OCI-LY1 (cell line): Measurements from ENCODE around the gene AACS.
"Not testable (repeated sequence)": the region's sequence is repeated elsewhere in the genome, so short reads cannot be mapped to it uniquely, and the experiment has no call there.

Source experiments
- H2AFZ ChIP-seq: fragments of 200-600 bp; sonication (generic), shearing (Covaris generic); 2 replicates; pipeline ENCODE4 v1.6.0; 2014; ENCODE audit warnings: antibody characterized with exemption, mild to moderate bottlenecking, low read length
- H3F3A ChIP-seq: fragments of 200-600 bp; sonication (generic), shearing (Covaris generic); 2 replicates; pipeline ENCODE4 v1.6.0; 2014; ENCODE audit warnings: mild to moderate bottlenecking, antibody characterized with exemption, low read length, moderate library complexity; ENCODE audit not compliant: insufficient read depth
- H3K27ac ChIP-seq: fragments of 200-600 bp; sonication (generic); 2 replicates; pipeline ENCODE4 v1.5.1; 2014; ENCODE audit warnings: low read length, mixed run types, mild to moderate bottlenecking, low read depth; ENCODE audit not compliant: poor library complexity, severe bottlenecking
- H3K27me3 ChIP-seq: fragments of 200-600 bp; sonication (generic); 2 replicates; pipeline ENCODE4 v1.6.0; 2014; ENCODE audit warnings: antibody characterized with exemption, mild to moderate bottlenecking, low read length, moderate library complexity; ENCODE audit not compliant: insufficient read depth
- H3K36me3 ChIP-seq: fragments of 200-600 bp; sonication (generic); 2 replicates; pipeline ENCODE4 v1.6.1; 2014; ENCODE audit warnings: mild to moderate bottlenecking, antibody characterized with exemption, low read length, moderate library complexity, mixed read lengths; ENCODE audit not compliant: insufficient read depth
- H3K4me1 ChIP-seq: fragments of 200-600 bp; sonication (generic); 2 replicates; pipeline ENCODE4 v1.5.1; 2014; ENCODE audit warnings: mild to moderate bottlenecking, low read length, moderate library complexity; ENCODE audit not compliant: insufficient read depth, severe bottlenecking
- H3K4me2 ChIP-seq: fragments of 200-600 bp; sonication (generic), shearing (Covaris generic); 2 replicates; pipeline ENCODE4 v1.6.1; 2014; ENCODE audit warnings: low read length
- H3K4me3 ChIP-seq: fragments of 200-600 bp; sonication (generic); 2 replicates; pipeline ENCODE4 v1.5.1; 2014; ENCODE audit warnings: low read length, low read depth, mild to moderate bottlenecking, mixed read lengths; ENCODE audit not compliant: poor library complexity, severe bottlenecking
- H3K79me2 ChIP-seq: fragments of 200-600 bp; shearing (Covaris generic); 2 replicates; pipeline ENCODE4 v1.6.1; 2016; ENCODE audit warnings: mixed run types, low read length, mixed read lengths; ENCODE audit not compliant: insufficient read depth
- H3K9ac ChIP-seq: fragments of 200-600 bp; sonication (generic), shearing (Covaris generic); 2 replicates; pipeline ENCODE4 v1.6.1; 2014; ENCODE audit warnings: mild to moderate bottlenecking, low read length, mixed read lengths
- H3K9me2 ChIP-seq: fragments of 200-600 bp; sonication (generic), shearing (Covaris generic); 2 replicates; pipeline ENCODE4 v1.6.1; 2014; ENCODE audit warnings: low read depth, mild to moderate bottlenecking, low read length, mixed read lengths
- H3K9me3 ChIP-seq: fragments of 200-600 bp; shearing (Covaris generic); 2 replicates; pipeline ENCODE4 v1.6.1; 2014; ENCODE audit warnings: low read length, mixed read lengths
- H4K20me1 ChIP-seq: fragments of 200-600 bp; sonication (generic), shearing (Covaris generic); 2 replicates; pipeline ENCODE4 v1.6.0; 2016; ENCODE audit warnings: mild to moderate bottlenecking, low read length; ENCODE audit not compliant: insufficient read depth
- CTCF ChIP-seq: fragments of 200-600 bp; sonication (generic), shearing (Covaris generic); IDR thresholded peaks from 2 replicates; pipeline ENCODE4 v1.5.1; 2017; ENCODE audit warnings: mild to moderate bottlenecking, antibody characterized with exemption, low read length, moderate library complexity, mixed read lengths
- EZH2 ChIP-seq: fragments of 200-600 bp; sonication (generic), shearing (Covaris generic); IDR thresholded peaks from 2 replicates; pipeline ENCODE4 v1.8.0; 2017; ENCODE audit warnings: borderline replicate concordance, mixed run types, mild to moderate bottlenecking, antibody characterized with exemption, low read length, moderate library complexity, mixed read lengths

The AACS gene

GRCh38 chr12:125081427-125081826, 16.2 kb downstream of the AACS start:
- peak overlapping the region; percentile 71 for H3K27ac ChIP-seq

GRCh38 chr12:125083072-125083471, 17.8 kb downstream of the AACS start:
- Histone ChIP-seq H3K4me3 (no peak overlapping the region), H3K9me3 (no peaks in the 10 kb centered on the region), H3K27me3 (no peaks in the 10 kb centered on the region), H3K36me3 (peaks cover 36% of the 10 kb centered on the region), H2AFZ (no peak overlapping the region), H3K79me2 (no peaks in the 10 kb centered on the region), H3K27ac (no peak overlapping the region), H4K20me1 (no peaks in the 10 kb centered on the region), H3F3A (no peaks in the 10 kb centered on the region), H3K9me2 (no peaks in the 10 kb centered on the region), H3K4me2 (no peak overlapping the region), H3K9ac (no peak overlapping the region), H3K4me1 (peaks cover 14% of the 10 kb centered on the region)
- TF ChIP-seq EZH2, result no peak
- no peak for TF ChIP-seq CTCF

More at GRCh38 chr12:125081427-125081826, 16.2 kb downstream of the AACS start:
- TF ChIP-seq CTCF, result no peak
- TF ChIP-seq EZH2, result no peak
- H3K4me1 ChIP-seq, result peaks cover 14% of the 10 kb centered on the region
- H3F3A ChIP-seq, result no peaks in the 10 kb centered on the region
- no peaks in the 10 kb centered on the region for H3K79me2 ChIP-seq
- 0 out of 2 replicates have a peak overlapping the region, but pooled peaks have one; percentile 88 for H2AFZ ChIP-seq
- no peaks in the 10 kb centered on the region for H3K9me2 ChIP-seq
- no peaks in the 10 kb centered on the region for H4K20me1 ChIP-seq
- H3K9ac ChIP-seq, result peak overlapping the region; percentile 30; the same call in 1 of the 2 replicates
- peak overlapping the region; percentile 51 for H3K4me2 ChIP-seq
- H3K9me3 ChIP-seq, result no peaks in the 10 kb centered on the region
- H3K27me3 ChIP-seq, result no peaks in the 10 kb centered on the region
- peaks cover 25% of the 10 kb centered on the region; the same call in 1 of the 2 replicates for H3K36me3 ChIP-seq
- H3K4me3 ChIP-seq, result peak overlapping the region; percentile 42

- not testable (repeated sequence) for H3K4me1 ChIP-seq, H3K4me2 ChIP-seq, H3K9ac ChIP-seq, H3K9me2 ChIP-seq, H3K27me3 ChIP-seq, H2AFZ ChIP-seq, H3K9me3 ChIP-seq, H3K79me2 ChIP-seq, H4K20me1 ChIP-seq, H3K27ac ChIP-seq, H3F3A ChIP-seq, H3K4me3 ChIP-seq
- peaks cover 60% of the 10 kb centered on the region for H3K36me3 ChIP-seq
Measured at GRCh38 chr12:125088199-125088598, 23.0 kb downstream of the AACS start.

DNA sequence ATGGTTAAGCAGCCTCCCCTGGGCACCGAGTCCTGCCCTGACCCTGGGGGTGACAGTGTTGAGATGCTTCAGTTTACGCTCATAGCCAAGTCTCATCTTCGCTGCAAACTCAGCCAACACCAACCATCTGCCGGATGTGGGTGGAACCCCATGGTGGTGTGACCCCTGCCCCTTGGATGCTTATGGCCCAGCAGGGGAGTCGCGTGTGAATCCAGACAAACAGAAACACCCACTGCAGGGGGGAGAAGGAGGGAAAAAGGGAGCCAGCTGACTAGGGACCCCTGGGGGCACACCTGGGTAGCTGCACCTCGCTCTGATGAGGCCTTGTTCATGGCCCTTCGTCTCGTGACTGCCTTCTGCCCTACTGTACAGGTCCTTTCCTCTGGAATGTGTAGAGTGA, 23.8 kb downstream of the AACS start:
- Histone ChIP-seq H2AFZ (no peak overlapping the region), H3K4me3 (no peak overlapping the region), H3K4me1 (no peaks in the 10 kb centered on the region), H3K9me3 (no peaks in the 10 kb centered on the region), H3K36me3 (peaks cover 57% of the 10 kb centered on the region), H3K27ac (no peak overlapping the region), H3K9ac (no peak overlapping the region), H3K4me2 (no peak overlapping the region), H4K20me1 (no peaks in the 10 kb centered on the region), H3K79me2 (no peaks in the 10 kb centered on the region), H3F3A (no peaks in the 10 kb centered on the region), H3K27me3 (no peaks in the 10 kb centered on the region), H3K9me2 (no peaks in the 10 kb centered on the region)
- peak; percentile 30; the same call in 1 of the 2 replicates for TF ChIP-seq CTCF
- TF ChIP-seq EZH2, result no peak
